ENCODE measurements around the gene LMX1B. TPM values are rescaled to one million over a fixed set of nuclear protein-coding genes. Genes with fewer than 3 reads are reported as not detected.

Gene LMX1B
- total RNA-seq, 2 experiments from 2014 or later = not detected

DNA sequence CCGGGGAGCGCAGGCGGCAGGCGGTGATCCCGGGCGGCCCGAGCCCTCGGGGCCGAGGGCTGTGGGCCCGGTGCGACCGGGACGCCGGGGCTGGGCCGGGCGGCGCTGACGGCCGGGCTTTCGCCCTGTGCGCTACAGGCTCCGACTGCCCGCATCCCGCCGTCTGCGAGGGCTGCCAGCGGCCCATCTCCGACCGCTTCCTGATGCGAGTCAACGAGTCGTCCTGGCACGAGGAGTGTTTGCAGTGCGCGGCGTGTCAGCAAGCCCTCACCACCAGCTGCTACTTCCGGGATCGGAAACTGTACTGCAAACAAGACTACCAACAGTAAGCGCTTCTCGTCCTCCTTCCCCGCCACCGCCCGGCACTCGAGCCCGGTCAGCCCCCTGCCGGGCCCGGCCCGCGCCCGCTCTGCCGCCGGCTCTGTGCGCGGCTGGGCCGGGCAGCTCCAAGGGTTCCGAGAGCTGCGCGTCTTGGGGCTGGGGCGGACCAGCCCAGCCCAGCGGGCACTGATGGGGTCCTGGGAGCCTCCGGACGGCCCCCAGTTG lies 1.6 kb downstream of the LMX1B start:
- H3K9me3 Mint-ChIP-seq (ENCODE audit: insufficient read depth) = no peaks in the 10 kb centered on the region
- ChIA-PET POLR2A (no interaction called here), CTCF (no interaction called here)
- H3K27me3 Mint-ChIP-seq (ENCODE audit: low read depth) = peaks cover 70% of the 10 kb centered on the region
- H3K4me1 Mint-ChIP-seq (ENCODE audit: low read depth) = peaks cover 21% of the 10 kb centered on the region
- no peak overlapping the region for H3K27ac Mint-ChIP-seq
- H3K36me3 Mint-ChIP-seq (ENCODE audit: low read depth) = peaks cover 7% of the 10 kb centered on the region
- H3K4me3 Mint-ChIP-seq = no peak overlapping the region
- ATAC-seq (peak; percentile 57), DNase-seq (peak; percentile 74)

DNA sequence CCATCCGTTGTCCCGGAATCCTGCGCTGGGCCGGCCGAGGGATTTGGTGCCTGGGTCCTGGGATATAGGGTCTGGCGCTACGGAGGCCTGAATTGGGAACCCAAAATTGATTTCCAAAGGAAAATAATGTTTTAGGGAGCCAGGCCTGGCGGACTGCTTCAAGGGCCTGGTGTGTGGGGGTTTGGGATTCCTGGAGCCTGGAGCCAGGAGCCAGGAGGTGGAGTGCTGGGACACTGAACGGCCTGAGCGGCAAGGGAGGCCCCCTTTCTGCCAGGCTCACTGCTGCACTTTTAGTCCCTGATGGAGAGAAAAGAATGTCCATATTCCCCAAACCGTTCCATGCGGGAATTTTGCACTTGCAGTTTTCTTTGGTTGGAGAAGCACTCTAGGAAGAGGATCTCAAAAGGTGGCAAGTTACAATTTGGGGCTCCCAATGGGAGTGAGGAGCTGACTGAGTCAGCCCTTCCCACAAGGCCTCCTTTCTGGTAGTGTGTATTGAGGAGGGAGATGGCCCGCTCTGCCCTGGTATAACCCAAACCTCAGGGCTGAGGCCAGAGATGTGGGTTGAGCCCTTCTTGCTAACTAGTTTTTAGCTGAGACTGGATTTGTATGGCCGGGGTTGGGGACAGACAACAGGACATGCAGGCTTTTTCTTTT lies 2.2 kb downstream of the LMX1B start:
- Mint-ChIP-seq H3K36me3 (ENCODE audit: low read depth) (peaks cover 7% of the 10 kb centered on the region), H3K4me1 (ENCODE audit: low read depth) (peaks cover 24% of the 10 kb centered on the region), H3K9me3 (ENCODE audit: insufficient read depth) (no peaks in the 10 kb centered on the region), H3K27ac (no peak overlapping the region), H3K4me3 (no peak overlapping the region), H3K27me3 (ENCODE audit: low read depth) (peaks cover 73% of the 10 kb centered on the region)
- POLR2A ChIA-PET = no interaction called here
- DNase-seq = no peak
- ATAC-seq = no peak
- CTCF ChIA-PET = no interaction called here

DNA sequence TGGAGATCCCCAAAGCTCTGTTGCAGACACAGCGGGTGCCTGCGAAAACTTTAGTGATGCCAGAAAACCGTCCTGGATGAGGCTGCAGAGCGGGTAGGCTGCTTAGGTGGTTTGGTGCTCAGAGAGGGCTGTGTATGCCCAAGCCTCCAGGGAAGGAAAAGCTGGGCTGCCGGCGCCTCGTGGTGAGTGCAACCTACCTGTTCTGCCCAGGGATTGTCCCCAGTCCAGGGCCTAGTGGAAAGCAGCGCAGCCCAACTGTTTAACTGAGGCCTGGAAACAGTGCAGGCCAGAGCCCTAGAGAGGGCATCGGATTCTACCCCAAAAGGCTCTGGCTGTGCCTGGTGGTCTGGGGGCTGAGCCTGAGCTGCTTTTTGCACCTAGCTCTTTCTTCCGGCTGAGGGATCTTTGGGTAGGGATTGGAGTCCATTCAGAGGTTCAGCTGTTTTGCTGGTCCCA lies 2.8 kb downstream of the LMX1B start:
- no peak overlapping the region for H3K4me3 Mint-ChIP-seq
- peaks cover 73% of the 10 kb centered on the region for H3K27me3 Mint-ChIP-seq (ENCODE audit: low read depth)
- no peak overlapping the region for H3K27ac Mint-ChIP-seq
- H3K4me1 Mint-ChIP-seq (ENCODE audit: low read depth) = peaks cover 22% of the 10 kb centered on the region
- DNase-seq (no peak), ATAC-seq (no peak)
- H3K9me3 Mint-ChIP-seq (ENCODE audit: insufficient read depth) = no peaks in the 10 kb centered on the region
- POLR2A ChIA-PET = no interaction called here
- CTCF ChIA-PET = no interaction called here
- H3K36me3 Mint-ChIP-seq (ENCODE audit: low read depth) = peaks cover 7% of the 10 kb centered on the region

DNA sequence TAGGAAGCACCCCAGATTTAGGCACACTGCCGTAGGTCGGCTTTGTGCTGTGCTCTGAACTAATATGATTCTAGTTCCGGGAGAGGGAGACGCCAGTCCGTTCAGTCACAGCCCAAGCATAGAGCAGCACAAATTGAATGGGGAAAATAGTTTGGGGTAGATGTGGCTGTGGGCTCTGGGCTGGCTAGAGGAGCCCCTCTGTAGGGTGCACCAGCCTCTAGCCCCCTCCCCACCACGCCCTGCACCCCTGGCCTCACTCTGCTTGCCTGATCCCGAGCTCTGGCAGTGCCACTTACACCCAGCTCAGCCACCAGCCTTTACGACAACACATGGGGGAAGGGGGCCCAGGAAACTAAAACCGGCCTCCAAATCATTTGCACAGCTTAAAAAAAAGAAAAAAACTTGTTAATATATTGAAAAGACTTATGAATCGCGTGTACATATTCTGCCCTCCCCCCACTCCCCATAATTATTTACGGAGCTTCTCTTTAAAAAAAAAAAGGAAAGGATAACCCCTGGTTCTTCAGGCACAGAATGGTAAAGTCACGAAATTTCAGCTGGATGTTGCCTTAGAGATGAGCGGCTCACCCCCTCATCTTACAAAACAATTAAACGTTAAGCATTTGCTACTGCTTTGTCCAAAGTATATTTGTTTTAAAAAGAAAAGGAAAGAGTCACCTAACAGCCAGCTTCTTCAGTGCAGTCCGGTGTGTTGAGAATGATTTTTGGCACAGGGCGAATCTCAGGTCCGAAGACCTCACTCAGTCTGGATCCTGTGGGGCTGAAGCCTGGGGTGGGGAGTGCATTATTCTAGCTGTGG lies 3.5 kb downstream of the LMX1B start:
- Mint-ChIP-seq H3K36me3 (ENCODE audit: low read depth) (peaks cover 4% of the 10 kb centered on the region), H3K27me3 (ENCODE audit: low read depth) (peaks cover 73% of the 10 kb centered on the region), H3K4me3 (no peak overlapping the region), H3K27ac (no peak overlapping the region), H3K9me3 (ENCODE audit: insufficient read depth) (no peaks in the 10 kb centered on the region), H3K4me1 (ENCODE audit: low read depth) (peaks cover 18% of the 10 kb centered on the region)
- ATAC-seq = no peak
- CTCF ChIA-PET = interaction anchor here (0.9 kb wide), 1 partner anchor 165 kb away, joined by 3 read pairs; no protein-coding TSS in a partner anchor
- POLR2A ChIA-PET = interaction anchor here (0.6 kb wide), 1 partner anchor 121 kb away, joined by 3 read pairs; no protein-coding TSS in a partner anchor
- DNase-seq = no peak

DNA sequence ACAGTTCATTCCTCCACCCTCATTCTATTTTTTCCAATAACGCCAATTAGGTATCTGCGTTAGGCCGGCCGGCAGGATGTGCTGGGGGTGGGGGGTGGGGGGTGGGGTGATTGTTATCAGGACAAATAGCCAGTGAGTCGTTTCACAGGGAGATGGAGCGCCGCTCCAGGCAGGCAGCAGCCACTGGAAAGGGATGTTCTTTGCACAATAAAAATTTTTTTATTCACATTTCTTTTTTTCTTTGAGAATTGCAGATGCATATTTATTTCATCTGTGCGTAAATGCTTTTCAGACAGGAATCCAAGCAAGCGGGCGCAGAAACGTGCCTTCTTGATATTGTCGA lies 4.1 kb downstream of the LMX1B start:
- no peak overlapping the region for H3K4me3 Mint-ChIP-seq
- ATAC-seq (no peak), DNase-seq (no peak)
- peaks cover 78% of the 10 kb centered on the region for H3K27me3 Mint-ChIP-seq (ENCODE audit: low read depth)
- POLR2A ChIA-PET = interaction anchor here (0.6 kb wide), 1 partner anchor 120 kb away, joined by 3 read pairs; no protein-coding TSS in a partner anchor
- H3K27ac Mint-ChIP-seq = no peak overlapping the region
- H3K9me3 Mint-ChIP-seq (ENCODE audit: insufficient read depth) = no peaks in the 10 kb centered on the region
- peaks cover 4% of the 10 kb centered on the region for H3K36me3 Mint-ChIP-seq (ENCODE audit: low read depth)
- peaks cover 18% of the 10 kb centered on the region for H3K4me1 Mint-ChIP-seq (ENCODE audit: low read depth)
- CTCF ChIA-PET = interaction anchor here (0.9 kb wide), 1 partner anchor 164 kb away, joined by 3 read pairs; no protein-coding TSS in a partner anchor

DNA sequence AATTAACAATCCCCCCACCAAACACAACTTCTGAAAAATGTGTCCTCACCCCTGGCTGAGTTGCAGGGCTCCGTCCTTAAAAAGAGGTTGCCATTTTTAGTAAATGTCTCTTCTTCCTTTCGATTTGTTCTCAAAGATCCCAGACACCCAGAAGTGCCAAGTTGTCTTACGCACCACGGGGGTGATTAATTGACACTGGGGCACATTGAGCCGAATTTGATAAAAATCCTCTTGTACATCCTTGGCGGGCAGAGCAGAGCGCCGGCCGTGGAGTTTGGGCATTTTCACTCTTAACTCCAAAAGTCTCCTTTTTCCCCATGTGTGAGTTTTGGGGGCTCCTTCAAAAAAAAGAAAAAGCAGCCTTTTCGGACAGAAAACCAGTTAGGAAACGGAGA lies 4.5 kb downstream of the LMX1B start:
- Mint-ChIP-seq H3K27me3 (ENCODE audit: low read depth) (peaks cover 78% of the 10 kb centered on the region), H3K4me1 (ENCODE audit: low read depth) (peaks cover 14% of the 10 kb centered on the region), H3K9me3 (ENCODE audit: insufficient read depth) (no peaks in the 10 kb centered on the region), H3K36me3 (ENCODE audit: low read depth) (peaks cover 4% of the 10 kb centered on the region), H3K27ac (no peak overlapping the region), H3K4me3 (no peak overlapping the region)
- POLR2A ChIA-PET = no interaction called here
- ATAC-seq (no peak), DNase-seq (no peak)
- CTCF ChIA-PET = interaction anchor here (0.9 kb wide), 1 partner anchor 164 kb away, joined by 3 read pairs; no protein-coding TSS in a partner anchor

DNA sequence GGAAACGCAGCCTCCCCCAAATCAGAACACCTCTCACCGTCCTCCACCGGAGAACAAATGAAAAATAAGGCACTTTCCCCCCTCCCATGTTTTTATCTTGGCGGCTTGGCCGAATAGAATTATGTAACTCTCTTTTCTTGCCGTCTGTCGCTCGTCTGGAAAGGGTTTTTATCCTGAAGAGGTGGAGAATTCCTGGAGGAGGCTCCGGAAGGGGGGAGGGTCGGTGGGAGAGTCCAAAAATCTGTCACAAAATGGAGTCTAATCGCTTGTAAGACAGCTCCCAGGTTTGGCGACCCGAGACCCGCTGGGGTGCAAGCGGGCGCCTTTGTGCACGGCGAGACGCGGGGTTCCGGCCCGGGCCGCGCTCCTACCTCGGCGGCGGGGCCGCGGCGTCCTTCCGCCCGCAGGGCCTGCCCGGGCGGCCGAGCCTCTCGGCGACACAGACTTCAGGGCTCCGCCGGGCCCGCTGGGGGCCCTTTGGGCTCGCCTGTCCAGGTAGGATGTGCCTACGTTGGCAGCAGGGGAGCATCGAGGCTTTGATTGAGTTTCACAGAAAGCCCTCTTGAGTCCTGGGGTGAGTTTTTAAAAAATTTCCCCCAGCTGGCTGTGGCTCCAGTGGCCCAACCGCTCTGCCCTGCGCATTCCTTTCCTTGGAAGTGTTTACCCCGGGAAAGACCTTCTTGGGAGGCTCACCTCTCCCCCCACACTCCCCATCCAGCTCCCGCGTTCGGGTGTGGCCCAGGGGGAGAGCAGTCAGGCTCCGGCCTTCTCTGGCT lies 5.0 kb downstream of the LMX1B start:
- ATAC-seq (no peak), DNase-seq (no peak)
- Mint-ChIP-seq H3K4me3 (no peak overlapping the region), H3K27ac (no peak overlapping the region), H3K27me3 (ENCODE audit: low read depth) (peaks cover 84% of the 10 kb centered on the region), H3K4me1 (ENCODE audit: low read depth) (peaks cover 14% of the 10 kb centered on the region), H3K9me3 (ENCODE audit: insufficient read depth) (no peaks in the 10 kb centered on the region), H3K36me3 (ENCODE audit: low read depth) (peaks cover 4% of the 10 kb centered on the region)
- POLR2A ChIA-PET = no interaction called here
- CTCF ChIA-PET = no interaction called here

DNA sequence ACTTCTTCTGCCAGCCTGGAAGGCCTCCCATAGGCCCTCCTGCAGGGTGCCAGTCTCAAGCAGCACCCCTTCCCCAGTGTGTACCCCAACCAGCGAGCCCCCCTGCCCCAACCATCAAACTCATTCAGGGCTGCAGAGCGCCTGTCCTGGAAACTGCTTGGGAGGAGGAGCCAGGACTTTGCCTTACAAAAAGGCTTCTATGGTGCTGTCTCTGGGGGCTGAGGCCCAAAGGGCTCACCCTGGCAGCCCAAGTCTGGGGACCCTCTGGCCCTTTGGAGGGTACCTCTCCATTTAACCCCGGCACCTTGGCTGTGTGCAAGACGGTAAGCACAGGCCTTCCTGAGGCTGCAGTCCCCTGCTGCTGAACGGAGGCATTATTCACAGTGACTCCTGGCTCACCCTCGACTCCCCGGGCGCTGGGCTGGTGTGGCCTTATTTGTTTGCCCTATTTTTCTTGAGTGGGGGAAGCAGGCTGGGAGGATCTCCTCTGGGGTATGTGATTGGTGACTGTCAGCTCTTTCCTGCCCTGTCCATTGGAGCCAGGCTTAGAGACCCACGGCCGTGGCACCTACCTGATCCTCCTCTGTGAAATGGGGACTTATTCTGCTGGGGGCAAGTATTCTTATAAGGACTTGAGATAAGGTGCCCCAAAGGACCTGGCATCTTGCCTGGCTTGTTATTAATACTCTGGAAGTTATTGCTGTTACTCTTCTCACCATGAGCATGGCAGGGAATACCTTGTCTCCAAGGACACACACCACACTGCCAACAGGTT lies 5.8 kb downstream of the LMX1B start:
- Mint-ChIP-seq H3K36me3 (ENCODE audit: low read depth) (peaks cover 2% of the 10 kb centered on the region), H3K27me3 (ENCODE audit: low read depth) (peaks cover 86% of the 10 kb centered on the region), H3K9me3 (ENCODE audit: insufficient read depth) (no peaks in the 10 kb centered on the region), H3K27ac (no peak overlapping the region), H3K4me3 (no peak overlapping the region), H3K4me1 (ENCODE audit: low read depth) (peaks cover 12% of the 10 kb centered on the region)
- ATAC-seq (no peak), DNase-seq (no peak)
- ChIA-PET POLR2A (no interaction called here), CTCF (no interaction called here)

DNA sequence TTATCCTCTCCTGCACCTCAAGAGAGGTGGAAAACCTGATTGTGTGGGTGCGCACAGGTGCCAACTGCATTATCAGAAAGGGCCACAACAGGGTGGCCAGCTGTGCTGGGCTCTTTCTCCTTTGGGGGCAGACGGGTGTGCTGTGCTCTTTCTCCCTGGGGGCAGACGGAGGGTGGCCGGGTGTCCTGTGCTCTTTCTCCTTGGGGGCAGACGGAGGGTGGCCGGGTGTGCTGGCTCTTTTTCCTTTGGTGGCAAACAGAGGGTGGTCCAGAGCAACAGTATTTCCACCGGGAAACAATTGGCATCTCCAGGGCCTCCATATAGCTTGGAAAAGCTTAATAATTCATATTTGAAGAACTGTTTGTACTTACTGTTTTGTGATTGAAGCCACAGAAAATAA lies 6.8 kb downstream of the LMX1B start:
- DNase-seq = no peak

DNA sequence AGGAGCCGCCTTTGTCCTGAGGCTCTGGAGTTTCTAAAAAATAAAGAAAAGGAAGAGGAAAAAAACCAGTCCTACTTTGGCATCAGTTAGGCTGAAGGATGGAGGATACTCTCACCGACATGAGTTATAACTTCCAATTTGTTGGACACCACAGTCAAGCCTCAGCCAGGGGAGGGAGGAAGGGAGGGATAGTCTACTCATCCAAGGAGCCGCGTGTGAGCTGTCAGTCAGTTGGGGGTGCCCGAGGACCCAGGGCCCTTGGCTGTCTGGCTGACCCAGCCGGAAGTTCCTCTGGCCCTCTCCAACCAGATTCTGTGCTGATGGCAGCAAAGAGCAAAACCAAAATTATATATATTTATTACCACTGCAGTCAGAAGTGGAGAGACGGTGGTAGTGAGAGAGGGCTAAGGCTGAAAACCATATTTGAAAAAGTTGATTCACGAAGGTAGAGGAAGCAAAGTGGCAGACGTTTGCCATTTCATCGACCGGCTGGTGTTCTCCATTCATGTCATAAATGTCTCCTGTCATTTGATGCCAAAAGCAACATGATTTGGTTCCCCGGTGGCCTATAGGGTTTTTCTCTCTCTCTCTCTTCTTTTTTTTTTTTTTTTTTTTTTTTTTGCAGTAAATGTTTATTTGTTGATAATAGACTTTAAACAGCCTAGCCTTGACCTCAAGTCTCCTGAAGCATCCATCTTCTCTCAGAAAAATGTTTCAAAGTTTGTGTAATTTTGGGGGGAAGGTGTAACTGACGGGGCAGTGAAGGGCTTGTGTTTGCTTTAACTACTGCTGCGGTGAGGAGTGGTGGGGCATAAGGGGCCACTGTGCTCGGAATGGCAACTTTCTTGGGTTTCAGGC lies 7.6 kb downstream of the LMX1B start:
- Mint-ChIP-seq H3K4me3 (no peak overlapping the region), H3K27me3 (ENCODE audit: low read depth) (peaks cover 90% of the 10 kb centered on the region), H3K36me3 (ENCODE audit: low read depth) (no peaks in the 10 kb centered on the region), H3K4me1 (ENCODE audit: low read depth) (peaks cover 20% of the 10 kb centered on the region), H3K9me3 (ENCODE audit: insufficient read depth) (no peaks in the 10 kb centered on the region), H3K27ac (no peak overlapping the region)
- CTCF ChIA-PET = no interaction called here
- no peak for DNase-seq
- no peak for ATAC-seq
- POLR2A ChIA-PET = no interaction called here

More for the DNA sequence above, 6.8 kb downstream of the LMX1B start:
- H3K27me3 Mint-ChIP-seq (ENCODE audit: low read depth) = peaks cover 88% of the 10 kb centered on the region
- no peak overlapping the region for H3K4me3 Mint-ChIP-seq
- no peaks in the 10 kb centered on the region for H3K9me3 Mint-ChIP-seq (ENCODE audit: insufficient read depth)
- no peak overlapping the region for H3K27ac Mint-ChIP-seq
- H3K4me1 Mint-ChIP-seq (ENCODE audit: low read depth) = peaks cover 14% of the 10 kb centered on the region
- ChIA-PET POLR2A (no interaction called here), CTCF (no interaction called here)
- no peak for ATAC-seq
- no peaks in the 10 kb centered on the region for H3K36me3 Mint-ChIP-seq (ENCODE audit: low read depth)

Data from activated CD8-positive, alpha-beta T cell treated with anti-CD3 and anti-CD28 coated beads, Interleukin-2, amount 10 ng/mL, durations not matched to agents 7 days and 5 days (primary cell).